Measurements from ENCODE around the gene PHYHIPL.

DNA sequence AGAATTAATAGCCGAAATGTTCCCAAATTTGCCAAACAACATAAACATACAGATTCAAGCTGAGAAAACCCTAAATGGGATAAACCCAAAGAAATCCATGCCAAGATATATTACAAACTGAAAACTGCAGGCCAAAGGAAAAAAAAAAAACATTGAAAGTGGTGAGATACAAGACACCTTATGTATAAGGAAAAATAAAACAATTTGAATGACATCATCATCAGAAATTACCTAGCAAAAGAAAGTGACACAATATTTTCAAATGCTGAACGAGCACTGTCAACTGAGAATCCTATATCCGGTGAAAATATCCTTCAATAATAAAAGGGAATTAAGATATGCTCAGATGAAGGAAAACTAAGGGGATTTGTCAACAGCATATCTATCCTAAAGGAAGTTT is 66.5 kb downstream of the PHYHIPL start:
- TF ChIP-seq, protein P1, sequence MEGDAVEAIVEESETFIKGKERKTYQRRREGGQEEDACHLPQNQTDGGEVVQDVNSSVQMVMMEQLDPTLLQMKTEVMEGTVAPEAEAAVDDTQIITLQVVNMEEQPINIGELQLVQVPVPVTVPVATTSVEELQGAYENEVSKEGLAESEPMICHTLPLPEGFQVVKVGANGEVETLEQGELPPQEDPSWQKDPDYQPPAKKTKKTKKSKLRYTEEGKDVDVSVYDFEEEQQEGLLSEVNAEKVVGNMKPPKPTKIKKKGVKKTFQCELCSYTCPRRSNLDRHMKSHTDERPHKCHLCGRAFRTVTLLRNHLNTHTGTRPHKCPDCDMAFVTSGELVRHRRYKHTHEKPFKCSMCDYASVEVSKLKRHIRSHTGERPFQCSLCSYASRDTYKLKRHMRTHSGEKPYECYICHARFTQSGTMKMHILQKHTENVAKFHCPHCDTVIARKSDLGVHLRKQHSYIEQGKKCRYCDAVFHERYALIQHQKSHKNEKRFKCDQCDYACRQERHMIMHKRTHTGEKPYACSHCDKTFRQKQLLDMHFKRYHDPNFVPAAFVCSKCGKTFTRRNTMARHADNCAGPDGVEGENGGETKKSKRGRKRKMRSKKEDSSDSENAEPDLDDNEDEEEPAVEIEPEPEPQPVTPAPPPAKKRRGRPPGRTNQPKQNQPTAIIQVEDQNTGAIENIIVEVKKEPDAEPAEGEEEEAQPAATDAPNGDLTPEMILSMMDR (IDR thresholded peaks at IDR 0.05; ENCODE audit: low read length), result no peak
- no peak for TF ChIP-seq EZH2phosphoT487 (IDR thresholded peaks at IDR 0.05; ENCODE audit: low read length)

Measured in MM.1S (cell line).